Measurements from ENCODE around the gene UNC5C. TPM values are rescaled to one million over a fixed set of nuclear protein-coding genes. Genes with fewer than 3 reads are reported as not detected.

UNC5C gene
- total and polyA plus RNA-seq, 10 of the 15 experiments (the other 5 are each of a cell fraction or from before 2014, with no cell fraction given) = 0.02 to 2.0 (median 0.15) TPM; not detected in 1

GRCh38 chr4:95499291-95499696 is 49.5 kb downstream of the UNC5C start (continued):
- TF ChIP-seq ZBTB11 (CRISPR knock-in tag; IDR thresholded peaks at IDR 0.05) (no peak), CHD1 (IDR thresholded peaks at IDR 0.05; ENCODE audit: low read depth, low read length) (no peak), SP1 (IDR thresholded peaks at IDR 0.05; ENCODE audit: low read depth, low read length) (no peak), TCF12 (IDR thresholded peaks at IDR 0.05; ENCODE audit: low read depth, low read length) (no peak)

- no peak overlapping the region for H2AFZ ChIP-seq (ENCODE audit: control insufficient read depth, low read depth, low read length)
- no peaks in the 10 kb centered on the region for H3K36me3 ChIP-seq (ENCODE audit: control insufficient read depth in 2 of 2, insufficient read depth in 2 of 2, low read length in 1 of 2)
- ATAC-seq (no peak), DNase-seq (ENCODE audit: low read depth, low spot score) (no peak), FAIRE-seq (no peak)
- intact Hi-C loops (cut with micrococcal nuclease; ENCODE audit: unreplicated experiment) (no loop called here), in situ Hi-C loops (cut with MboI) (no loop called here)
- no peak overlapping the region for H3K27ac ChIP-seq (ENCODE audit: control insufficient read depth, insufficient read depth)
- no peaks in the 10 kb centered on the region for H3K4me1 ChIP-seq (ENCODE audit: control insufficient read depth, insufficient read depth, low read length)
- H3K4me3 ChIP-seq = no peak overlapping the region
- no peak overlapping the region for H3K9ac ChIP-seq (ENCODE audit: control insufficient read depth, insufficient read depth, low read length)
- ChIA-PET SMC1A (ENCODE audit: uncharacterized antibody, unreplicated experiment) (interaction anchor here (1.5 kb wide), 1 partner anchor 16 kb away, joined by 5 read pairs; no protein-coding TSS in a partner anchor), CTCF (no interaction called here), POLR2A (no interaction called here), RAD21 (ENCODE audit: unreplicated experiment) (no interaction called here)
- no peaks in the 10 kb centered on the region for H3K27me3 ChIP-seq (replicated peaks in 1 of 2; ENCODE audit: control insufficient read depth in 2 of 2, insufficient read depth in 2 of 2, low read length in 1 of 2)
- no peaks in the 10 kb centered on the region for H3K9me3 ChIP-seq (replicated peaks; ENCODE audit: control insufficient read depth, insufficient read depth, low read length)
- no peak overlapping the region for H3K4me2 ChIP-seq (ENCODE audit: control insufficient read depth, insufficient read depth)
- no peaks in the 10 kb centered on the region for H4K20me1 ChIP-seq (ENCODE audit: control insufficient read depth, insufficient read depth)
- H3K79me2 ChIP-seq (ENCODE audit: control insufficient read depth, insufficient read depth, low read length) = no peaks in the 10 kb centered on the region
- BruUV-seq (replicated peaks) = no TSS peak
- TF ChIP-seq RAD21 (IDR thresholded peaks at IDR 0.05; ENCODE audit: insufficient read depth, low read depth, low read length) (no peak), MTA2 (IDR thresholded peaks at IDR 0.05; ENCODE audit: low read depth) (no peak), TCF7 (IDR thresholded peaks at IDR 0.05; ENCODE audit: borderline replicate concordance) (no peak), ELK1 (IDR thresholded peaks at IDR 0.05; ENCODE audit: low read depth, low read length) (no peak), POLR2A (IDR thresholded peaks at IDR 0.05; ENCODE audit: low read depth, low read length) (no peak), STAT3 (IDR thresholded peaks at IDR 0.05; ENCODE audit: low read depth, low read length) (no peak), MEF2A (IDR thresholded peaks at IDR 0.05; ENCODE audit: insufficient read depth, low read depth, low read length) (no peak), ZBTB33 (IDR thresholded peaks at IDR 0.05) (no peak), RELB (IDR thresholded peaks at IDR 0.05; ENCODE audit: low read depth) (no peak), SPI1 (IDR thresholded peaks at IDR 0.05; ENCODE audit: borderline replicate concordance, insufficient read depth, low read depth, low read length) (no peak)
These were observed 54.6 kb downstream of the UNC5C start for GRCh38 chr4:95494186-95494585.

Data from GM12878 (cell line).